ENCODE measurements around the gene ALDH2. TPM values are rescaled to one million over a fixed set of nuclear protein-coding genes. Genes with fewer than 3 reads are reported as not detected.
A peak's percentile ranks its signal among the peaks of the same experiment; 100 is the strongest.

ALDH2 gene
- total RNA-seq, 4 donors from 2014 or later: 111 to 156 (median 130) TPM

- no peaks in the 10 kb centered on the region for H3K9me3 ChIP-seq
- no peak for DNase-seq (ENCODE audit: low spot score in 2 of 2)
- no peak overlapping the region for H3K4me3 ChIP-seq
- no peaks in the 10 kb centered on the region for H3K27me3 ChIP-seq
- H3K4me1 ChIP-seq: no peaks in the 10 kb centered on the region
- H3K27ac ChIP-seq: no peak overlapping the region
- 69% methylated on average over 8 of the region's 8 CpGs for WGBS
- H3K36me3 ChIP-seq: peaks cover 57% of the 10 kb centered on the region
- no peak for TF ChIP-seq POLR2A (IDR thresholded peaks at IDR 0.05)
These were observed 18.5 kb upstream of the ALDH2 start for GRCh38 chr12:111748151-111748672.

- H3K4me1 ChIP-seq: no peaks in the 10 kb centered on the region
- DNase-seq (ENCODE audit: low spot score in 2 of 2): no peak
- H3K27me3 ChIP-seq: no peaks in the 10 kb centered on the region
- H3K9me3 ChIP-seq: no peaks in the 10 kb centered on the region
- WGBS: 87% methylated on average over 7 of the region's 7 CpGs
- TF ChIP-seq, protein P1, sequence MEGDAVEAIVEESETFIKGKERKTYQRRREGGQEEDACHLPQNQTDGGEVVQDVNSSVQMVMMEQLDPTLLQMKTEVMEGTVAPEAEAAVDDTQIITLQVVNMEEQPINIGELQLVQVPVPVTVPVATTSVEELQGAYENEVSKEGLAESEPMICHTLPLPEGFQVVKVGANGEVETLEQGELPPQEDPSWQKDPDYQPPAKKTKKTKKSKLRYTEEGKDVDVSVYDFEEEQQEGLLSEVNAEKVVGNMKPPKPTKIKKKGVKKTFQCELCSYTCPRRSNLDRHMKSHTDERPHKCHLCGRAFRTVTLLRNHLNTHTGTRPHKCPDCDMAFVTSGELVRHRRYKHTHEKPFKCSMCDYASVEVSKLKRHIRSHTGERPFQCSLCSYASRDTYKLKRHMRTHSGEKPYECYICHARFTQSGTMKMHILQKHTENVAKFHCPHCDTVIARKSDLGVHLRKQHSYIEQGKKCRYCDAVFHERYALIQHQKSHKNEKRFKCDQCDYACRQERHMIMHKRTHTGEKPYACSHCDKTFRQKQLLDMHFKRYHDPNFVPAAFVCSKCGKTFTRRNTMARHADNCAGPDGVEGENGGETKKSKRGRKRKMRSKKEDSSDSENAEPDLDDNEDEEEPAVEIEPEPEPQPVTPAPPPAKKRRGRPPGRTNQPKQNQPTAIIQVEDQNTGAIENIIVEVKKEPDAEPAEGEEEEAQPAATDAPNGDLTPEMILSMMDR (IDR thresholded peaks at IDR 0.05): no peak
- TF ChIP-seq POLR2AphosphoS5 (IDR thresholded peaks at IDR 0.05): no peak
- no peak for TF ChIP-seq POLR2A (IDR thresholded peaks at IDR 0.05)
- no peak for TF ChIP-seq EP300 (IDR thresholded peaks at IDR 0.05)
- H3K4me3 ChIP-seq: no peak overlapping the region
- H3K27ac ChIP-seq: no peak overlapping the region
- peaks cover 57% of the 10 kb centered on the region for H3K36me3 ChIP-seq
These were observed 17.9 kb upstream of the ALDH2 start for GRCh38 chr12:111748867-111749266.

DNA sequence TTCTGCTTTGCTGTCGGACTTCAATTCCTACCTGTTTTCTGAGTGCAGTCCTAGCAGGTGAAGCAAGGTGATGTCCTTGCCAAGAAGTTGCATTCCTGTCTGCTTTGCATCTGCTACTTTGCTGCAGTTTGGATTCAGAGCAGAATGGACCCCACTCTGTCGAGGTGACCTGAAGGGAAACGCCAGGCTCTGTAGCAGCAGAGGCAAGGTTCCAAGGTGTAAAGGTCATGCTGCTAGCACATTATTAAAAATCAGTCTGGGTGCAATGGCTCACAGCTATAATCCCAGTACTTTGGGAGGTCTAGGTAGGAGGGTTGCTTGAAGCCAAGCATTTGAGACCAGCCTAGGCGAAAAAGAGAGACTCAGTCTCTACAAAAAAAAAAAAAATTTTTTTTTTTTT, 17.3 kb upstream of the ALDH2 start:
- DNase-seq (ENCODE audit: low spot score in 2 of 2): no peak
- no peaks in the 10 kb centered on the region for H3K9me3 ChIP-seq
- H3K27ac ChIP-seq: no peak overlapping the region
- no peak overlapping the region for H3K4me3 ChIP-seq
- TF ChIP-seq, protein P1 (IDR thresholded peaks at IDR 0.05): no peak
- TF ChIP-seq POLR2AphosphoS5 (IDR thresholded peaks at IDR 0.05) (no peak), EP300 (IDR thresholded peaks at IDR 0.05) (no peak), POLR2A (IDR thresholded peaks at IDR 0.05) (no peak)
- H3K27me3 ChIP-seq: no peaks in the 10 kb centered on the region
- peaks cover 52% of the 10 kb centered on the region for H3K36me3 ChIP-seq
- 88% methylated on average over 4 of the region's 4 CpGs for WGBS
- peaks cover under 1% of the 10 kb centered on the region for H3K4me1 ChIP-seq

- WGBS: 61% methylated on average over 23 of the region's 23 CpGs
- no peaks in the 10 kb centered on the region for H3K27me3 ChIP-seq
- DNase-seq (ENCODE audit: low spot score in 2 of 2): no peak
- peaks cover 22% of the 10 kb centered on the region for H3K4me1 ChIP-seq
- H3K27ac ChIP-seq: no peak overlapping the region
- TF ChIP-seq, protein P1 (IDR thresholded peaks at IDR 0.05): peak in 1 of 2 donors; percentile 68
- TF ChIP-seq POLR2A (IDR thresholded peaks at IDR 0.05) (no peak), POLR2AphosphoS5 (IDR thresholded peaks at IDR 0.05) (no peak), EP300 (IDR thresholded peaks at IDR 0.05) (no peak)
- no peak overlapping the region for H3K4me3 ChIP-seq
- peaks cover 35% of the 10 kb centered on the region for H3K36me3 ChIP-seq
- H3K9me3 ChIP-seq: no peaks in the 10 kb centered on the region
These were observed 13.4 kb upstream of the ALDH2 start for GRCh38 chr12:111753144-111753881.

DNA sequence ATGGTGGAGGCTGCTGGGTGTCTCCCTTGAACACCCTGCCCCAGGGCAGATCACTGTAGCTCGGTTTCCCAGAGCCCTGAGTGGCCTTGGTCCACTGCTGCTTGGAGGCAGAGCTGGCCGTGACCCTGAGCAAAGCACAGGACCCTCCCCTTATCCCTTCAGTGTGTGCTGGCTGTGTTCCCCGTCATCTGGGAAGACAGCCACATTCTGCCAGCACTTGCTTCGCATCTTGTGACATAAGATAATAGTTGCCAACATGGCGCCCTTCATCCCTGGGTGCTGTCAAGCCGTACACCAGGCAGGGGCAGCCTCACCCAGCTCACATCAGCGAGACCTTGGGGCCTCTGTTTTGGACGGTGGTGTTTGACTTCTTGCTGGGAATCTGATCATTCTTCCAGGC, 12.1 kb upstream of the ALDH2 start:
- TF ChIP-seq POLR2A (IDR thresholded peaks at IDR 0.05): no peak
- no peak for TF ChIP-seq POLR2AphosphoS5 (IDR thresholded peaks at IDR 0.05)
- TF ChIP-seq, protein P1 (IDR thresholded peaks at IDR 0.05): no peak
- TF ChIP-seq EP300 (IDR thresholded peaks at IDR 0.05): no peak
- Histone ChIP-seq H3K9me3 (no peaks in the 10 kb centered on the region), H3K27ac (no peak overlapping the region), H3K4me3 (no peak overlapping the region), H3K4me1 (peaks cover 34% of the 10 kb centered on the region), H3K36me3 (peaks cover 22% of the 10 kb centered on the region), H3K27me3 (no peaks in the 10 kb centered on the region)
- WGBS: 47% methylated on average over 8 of the region's 8 CpGs
- DNase-seq (ENCODE audit: low spot score in 2 of 2): no peak
